Stromal cell of bone marrow (primary cell): ENCODE data around the gene MRPL17.

Experiments
- DNase-seq: peaks from one replicate; pipeline ENCODE4 v3.0.0-alpha.2; 2012; ENCODE audit warnings: low read depth

The MRPL17 gene

GRCh38 chr11:6632116-6633073, 50.7 kb downstream of the MRPL17 start:
- DNase-seq, result no peak

GRCh38 chr11:6631361-6631890, 51.7 kb downstream of the MRPL17 start:
- DNase-seq, result no peak

- DNase-seq, result no peak
These were observed 52.4 kb downstream of the MRPL17 start for GRCh38 chr11:6630632-6631291.
